ENCODE measurements around the gene DYNC1I1.

- TF ChIP-seq CTCF (IDR thresholded peaks at IDR 0.05 in 4 of 5, conservative IDR thresholded peaks at IDR 0.05 in 1 of 5) (no peak), POLR2A (IDR thresholded peaks at IDR 0.05) (no peak)
Observed at GRCh38 chr7:96116173-96116572, 343.8 kb downstream of the DYNC1I1 start.

All from gastrocnemius medialis (tissue), 4 donors.